NCI-H128 (cell line): ENCODE results near the gene RAP2A.

Experiments
- DNase-seq: peaks from one replicate; lab custom pipeline; 2025; ENCODE audit not compliant: unreplicated experiment; lab: John Stamatoyannopoulos, UW

The RAP2A gene

GRCh38 chr13:97492684-97493371 is 58.9 kb downstream of the RAP2A start:
- DNase-seq = no peak

- no peak for DNase-seq
Observed at GRCh38 chr13:97493456-97493855, 59.5 kb downstream of the RAP2A start.

GRCh38 chr13:97495678-97496077 is 61.7 kb downstream of the RAP2A start:
- no peak for DNase-seq

GRCh38 chr13:97496511-97496910 is 62.5 kb downstream of the RAP2A start:
- no peak for DNase-seq

DNA sequence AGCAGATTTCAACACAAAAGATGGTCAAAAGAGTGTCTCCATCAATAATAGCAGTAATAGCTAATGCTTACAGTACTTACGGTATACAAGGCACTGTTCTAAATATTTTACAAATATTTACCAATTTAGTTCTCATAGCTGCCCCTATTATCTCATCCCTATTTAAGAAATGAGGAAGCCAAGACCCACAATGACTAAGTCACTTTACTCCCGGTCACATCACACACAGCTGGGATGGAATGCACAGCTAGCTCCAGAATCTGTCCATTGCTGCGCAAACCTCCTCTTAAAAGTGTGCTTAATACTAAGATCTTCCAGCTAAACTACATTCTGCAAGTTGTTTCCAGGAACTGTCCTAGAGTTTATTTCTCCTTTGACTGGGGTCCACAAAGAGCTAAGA is 63.4 kb downstream of the RAP2A start:
- no peak for DNase-seq

GRCh38 chr13:97498419-97498818 is 64.5 kb downstream of the RAP2A start:
- DNase-seq = no peak

GRCh38 chr13:97499181-97499580 is 65.2 kb downstream of the RAP2A start:
- no peak for DNase-seq

DNA sequence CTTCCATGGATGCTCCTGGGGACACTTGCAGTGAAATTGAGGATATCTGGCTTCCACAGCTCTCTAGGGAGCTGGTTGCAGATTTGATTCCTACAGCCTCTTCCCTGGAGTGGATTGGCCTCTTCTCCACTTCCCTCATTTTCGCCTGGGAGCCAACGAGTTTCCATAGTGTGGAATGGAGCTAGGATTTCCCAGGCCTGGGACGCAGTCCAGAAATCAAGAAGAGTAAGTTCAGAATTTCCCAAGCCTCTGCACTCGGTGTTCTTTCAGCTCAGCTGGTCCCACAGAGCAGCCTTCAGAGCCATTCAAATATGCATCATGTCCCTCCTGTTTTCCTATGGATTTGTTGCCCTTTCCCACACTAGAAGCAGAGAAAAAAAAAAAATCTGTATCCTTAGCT is 68.2 kb downstream of the RAP2A start:
- no peak for DNase-seq

- no peak for DNase-seq
Observed at GRCh38 chr13:97502706-97503105, 68.7 kb downstream of the RAP2A start.

GRCh38 chr13:97505017-97505416 is 71.0 kb downstream of the RAP2A start:
- DNase-seq = no peak

DNA sequence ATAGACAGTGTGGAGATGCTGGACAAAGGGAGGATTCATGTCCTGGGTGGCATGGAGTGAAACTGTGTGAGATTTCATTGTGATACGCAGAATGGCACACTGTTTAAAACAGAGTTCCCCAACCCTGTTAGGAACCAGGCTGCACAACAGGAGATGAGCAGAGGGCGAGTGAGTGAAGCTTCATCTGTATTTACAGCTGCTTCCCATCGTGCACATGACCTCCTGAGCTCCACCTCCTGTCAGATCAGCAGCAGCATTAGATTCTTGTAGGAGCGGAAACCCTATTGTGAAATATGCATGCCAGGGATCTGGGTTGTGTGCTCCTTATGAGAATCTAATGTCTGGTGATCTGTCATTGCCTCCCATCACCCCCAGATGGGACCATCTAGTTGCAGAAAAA is 72.5 kb downstream of the RAP2A start:
- no peak for DNase-seq

- DNase-seq = no peak
Observed at GRCh38 chr13:97512732-97513131, 78.8 kb downstream of the RAP2A start.

DNA sequence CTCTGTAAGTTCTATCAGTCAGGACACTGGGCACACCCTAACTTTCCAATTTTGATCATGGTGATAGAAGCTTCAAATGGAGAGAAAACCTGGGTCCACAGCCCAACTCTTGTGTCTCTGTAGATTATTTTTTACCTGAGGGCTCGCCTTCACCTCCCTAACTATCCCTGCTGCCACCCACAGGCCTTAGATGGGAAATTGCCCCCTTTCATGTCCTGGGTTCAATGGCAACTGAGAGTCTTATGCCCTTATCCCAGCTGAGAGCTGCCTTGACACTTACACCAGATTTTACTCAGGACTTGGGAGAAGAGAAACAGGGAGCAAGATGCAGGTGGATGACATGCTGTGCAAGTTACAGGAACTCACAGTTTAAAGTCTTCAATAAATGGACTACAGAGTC is 81.7 kb downstream of the RAP2A start:
- DNase-seq = no peak

GRCh38 chr13:97517967-97518366 is 84.0 kb downstream of the RAP2A start:
- DNase-seq = no peak
